MM.1S (cell line): ENCODE data around the gene GH1.
A peak's percentile ranks its signal among the peaks of the same experiment; 100 is the strongest.

Experiments used
- DNase-seq: peaks from one replicate; pipeline ENCODE4 v3.0.0-alpha.2; 2015
- H2AFZ ChIP-seq: fragments of 300-600 bp; sonication (generic); 2 replicates; pipeline ENCODE4 v1.6.0; 2016; ENCODE audit warnings: antibody characterized with exemption, low read length
- H3F3A ChIP-seq: fragments of 300-600 bp; sonication (generic); 2 replicates; pipeline ENCODE4 v1.6.1; 2016; ENCODE audit warnings: mild to moderate bottlenecking, antibody characterized with exemption, low read length, moderate library complexity, mixed read lengths; ENCODE audit not compliant: insufficient read depth
- H3K27ac ChIP-seq: fragments of 300-600 bp; sonication (generic); 2 replicates; pipeline ENCODE4 v1.5.1; 2016; ENCODE audit warnings: mild to moderate bottlenecking, low read length
- H3K27me3 ChIP-seq: fragments of 300-600 bp; sonication (generic); replicated peaks from 2 replicates; pipeline ENCODE4 v1.6.0; 2016; ENCODE audit warnings: low read length; ENCODE audit not compliant: insufficient read depth
- H3K36me3 ChIP-seq: fragments of 300-600 bp; sonication (generic); replicated peaks from 2 replicates; pipeline ENCODE4 v1.6.1; 2016; ENCODE audit warnings: mild to moderate bottlenecking, low read length, mixed read lengths; ENCODE audit not compliant: insufficient read depth
- H3K4me1 ChIP-seq: fragments of 300-600 bp; sonication (generic); 2 replicates; pipeline ENCODE4 v1.6.1; 2016; ENCODE audit warnings: low read length, mixed read lengths
- H3K4me2 ChIP-seq: fragments of 300-600 bp; sonication (generic); 2 replicates; pipeline ENCODE4 v1.6.0; 2016; ENCODE audit warnings: low read depth, low read length
- H3K4me3 ChIP-seq: fragments of 300-600 bp; sonication (generic); 2 replicates; pipeline ENCODE4 v1.5.1; 2016; ENCODE audit warnings: low read length, mixed read lengths
- H3K79me2 ChIP-seq: fragments of 300-600 bp; sonication (generic); 2 replicates; pipeline ENCODE4 v1.6.1; 2016; ENCODE audit warnings: mixed run types, low read length, mixed read lengths
- H3K9ac ChIP-seq: fragments of 300-600 bp; sonication (generic); 2 replicates; pipeline ENCODE4 v1.6.1; 2016; ENCODE audit warnings: low read length, mixed read lengths
- H3K9me2 ChIP-seq: fragments of 300-600 bp; sonication (generic); replicated peaks from 2 replicates; pipeline ENCODE4 v1.6.1; 2016; ENCODE audit warnings: mild to moderate bottlenecking, low read length, mixed read lengths; ENCODE audit not compliant: insufficient read depth
- H3K9me3 ChIP-seq: fragments of 300-600 bp; sonication (generic); replicated peaks from 2 replicates; pipeline ENCODE4 v1.6.1; 2016; ENCODE audit warnings: mild to moderate bottlenecking, low read length, mixed read lengths; ENCODE audit not compliant: insufficient read depth
- H4K20me1 ChIP-seq: fragments of 300-600 bp; sonication (generic); 2 replicates; pipeline ENCODE4 v1.6.1; 2016; ENCODE audit warnings: mild to moderate bottlenecking, low read length, moderate library complexity, mixed read lengths; ENCODE audit not compliant: insufficient read depth
- EZH2 ChIP-seq: fragments of 300-600 bp; sonication (generic); optimal IDR thresholded peaks from 2 replicates; pipeline ENCODE3; 2017; ENCODE audit warnings: low read depth, mild to moderate bottlenecking, antibody characterized with exemption, low read length, mixed read lengths
- EZH2phosphoT487 ChIP-seq: fragments of 300-600 bp; sonication (generic); IDR thresholded peaks from 2 replicates; pipeline ENCODE4 v1.6.1; 2018; ENCODE audit warnings: antibody characterized with exemption, low read length
- TF ChIP-seq, protein P1 (sequence below): fragments of 300-600 bp; sonication (generic); IDR thresholded peaks from 2 replicates; pipeline ENCODE4 v1.5.1; 2016; ENCODE audit warnings: antibody characterized with exemption, low read length, mixed read lengths

GH1 gene

GRCh38 chr17:63946440-63947363 lies 28.1 kb upstream of the GH1 start:
- H3K4me1 ChIP-seq: peaks cover 3% of the 10 kb centered on the region
- peak overlapping the region; percentile 41; the same call in 1 of the 2 replicates for H3K4me2 ChIP-seq

DNA sequence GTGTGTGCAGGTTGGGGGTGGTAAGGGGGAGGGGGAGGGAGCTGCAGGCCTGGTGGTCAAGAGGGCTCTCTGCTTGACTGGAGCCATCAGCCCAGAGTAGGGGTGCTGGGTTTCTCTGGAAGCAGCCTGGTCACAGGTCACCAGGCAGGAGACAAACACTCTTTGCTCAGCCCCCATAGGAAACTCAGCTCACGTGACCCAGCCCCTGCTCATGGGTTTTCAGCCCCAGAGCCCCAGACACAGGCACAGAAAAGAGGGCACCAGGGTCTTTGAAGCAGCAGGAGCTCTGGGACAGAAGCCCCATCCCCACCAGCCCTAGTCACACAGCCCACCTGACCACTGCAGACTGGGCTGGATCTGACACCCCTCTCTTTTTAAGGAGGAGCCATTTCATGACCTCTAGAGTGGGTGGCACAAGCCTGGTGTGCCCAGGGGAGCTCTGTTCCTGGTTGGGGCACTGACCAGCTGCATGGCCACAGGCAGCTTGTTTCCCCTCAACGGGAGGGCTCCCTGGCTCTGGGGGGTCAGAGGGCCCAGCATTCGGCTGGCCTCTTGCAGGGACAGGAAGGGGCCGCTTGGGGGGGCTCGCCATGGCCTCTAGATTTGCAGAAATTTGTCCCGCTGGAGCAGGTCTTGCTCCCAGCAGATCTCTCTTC lies 27.3 kb upstream of the GH1 start:
- no peak for DNase-seq
- Histone ChIP-seq H4K20me1 (no peaks in the 10 kb centered on the region), H3K9me2 (no peaks in the 10 kb centered on the region), H3K9me3 (no peaks in the 10 kb centered on the region), H3K27me3 (peaks cover 14% of the 10 kb centered on the region; the same call in 1 of the 2 replicates), H3K4me1 (peaks cover 3% of the 10 kb centered on the region), H3K36me3 (no peaks in the 10 kb centered on the region), H3K79me2 (no peaks in the 10 kb centered on the region), H3K4me3 (no peak overlapping the region), H3K9ac (no peak overlapping the region), H2AFZ (no peak overlapping the region), H3K27ac (no peak overlapping the region), H3K4me2 (no peak overlapping the region), H3F3A (no peaks in the 10 kb centered on the region)
- TF ChIP-seq, protein P1, sequence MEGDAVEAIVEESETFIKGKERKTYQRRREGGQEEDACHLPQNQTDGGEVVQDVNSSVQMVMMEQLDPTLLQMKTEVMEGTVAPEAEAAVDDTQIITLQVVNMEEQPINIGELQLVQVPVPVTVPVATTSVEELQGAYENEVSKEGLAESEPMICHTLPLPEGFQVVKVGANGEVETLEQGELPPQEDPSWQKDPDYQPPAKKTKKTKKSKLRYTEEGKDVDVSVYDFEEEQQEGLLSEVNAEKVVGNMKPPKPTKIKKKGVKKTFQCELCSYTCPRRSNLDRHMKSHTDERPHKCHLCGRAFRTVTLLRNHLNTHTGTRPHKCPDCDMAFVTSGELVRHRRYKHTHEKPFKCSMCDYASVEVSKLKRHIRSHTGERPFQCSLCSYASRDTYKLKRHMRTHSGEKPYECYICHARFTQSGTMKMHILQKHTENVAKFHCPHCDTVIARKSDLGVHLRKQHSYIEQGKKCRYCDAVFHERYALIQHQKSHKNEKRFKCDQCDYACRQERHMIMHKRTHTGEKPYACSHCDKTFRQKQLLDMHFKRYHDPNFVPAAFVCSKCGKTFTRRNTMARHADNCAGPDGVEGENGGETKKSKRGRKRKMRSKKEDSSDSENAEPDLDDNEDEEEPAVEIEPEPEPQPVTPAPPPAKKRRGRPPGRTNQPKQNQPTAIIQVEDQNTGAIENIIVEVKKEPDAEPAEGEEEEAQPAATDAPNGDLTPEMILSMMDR: no peak
- no peak for TF ChIP-seq EZH2phosphoT487
- no peak for TF ChIP-seq EZH2

More at GRCh38 chr17:63946440-63947363, 28.1 kb upstream of the GH1 start:
- TF ChIP-seq, protein P1: peak; percentile 68
- TF ChIP-seq EZH2phosphoT487 (no peak), EZH2 (no peak)
- no peaks in the 10 kb centered on the region for H3F3A ChIP-seq
- peak; percentile 58 for DNase-seq
- no peak overlapping the region for H3K27ac ChIP-seq
- no peak overlapping the region for H3K4me3 ChIP-seq
- H3K9me2 ChIP-seq: no peaks in the 10 kb centered on the region
- no peaks in the 10 kb centered on the region for H3K9me3 ChIP-seq
- H3K79me2 ChIP-seq: no peaks in the 10 kb centered on the region
- H3K36me3 ChIP-seq: no peaks in the 10 kb centered on the region
- peak overlapping the region; percentile 78 for H2AFZ ChIP-seq
- peaks cover 12% of the 10 kb centered on the region; the same call in 1 of the 2 replicates for H3K27me3 ChIP-seq
- H4K20me1 ChIP-seq: no peaks in the 10 kb centered on the region
- no peak overlapping the region; the same call in 1 of the 2 replicates for H3K9ac ChIP-seq

GRCh38 chr17:63944736-63945499 lies 26.3 kb upstream of the GH1 start:
- Histone ChIP-seq H3F3A (no peaks in the 10 kb centered on the region), H3K79me2 (no peaks in the 10 kb centered on the region), H3K9me2 (no peaks in the 10 kb centered on the region), H3K4me2 (no peak overlapping the region), H3K9ac (no peak overlapping the region), H3K27me3 (peaks cover 14% of the 10 kb centered on the region; the same call in 1 of the 2 replicates), H3K36me3 (no peaks in the 10 kb centered on the region), H3K27ac (no peak overlapping the region), H3K4me3 (no peak overlapping the region), H3K4me1 (peaks cover 3% of the 10 kb centered on the region), H3K9me3 (no peaks in the 10 kb centered on the region), H4K20me1 (no peaks in the 10 kb centered on the region), H2AFZ (no peak overlapping the region)
- TF ChIP-seq EZH2: no peak
- TF ChIP-seq, protein P1: no peak
- no peak for TF ChIP-seq EZH2phosphoT487
- DNase-seq: no peak
